GM23338 (cell line): ENCODE results near the gene MAPRE3.

Source experiments
- CREB1 ChIP-seq: fragments of 250-450 bp; sonication (Bioruptor Pico); IDR thresholded peaks from 2 replicates; pipeline ENCODE4 v1.5.0; 2020; ENCODE audit warnings: low read depth, mild to moderate bottlenecking, moderate library complexity
- CTCF ChIP-seq, 2 experiments: fragments of 200-600 bp in 1 of 2; sonication (generic) in 1 of 2; conservative IDR thresholded peaks; 2 replicates each; pipeline versions ENCODE4 v1.5.1 to v1.6.1; 2016 to 2017; ENCODE audit warnings: antibody characterized with exemption in 2 of 2, low read depth in 2 of 2, mild to moderate bottlenecking in 2 of 2, moderate library complexity in 1 of 2
- ETS1 ChIP-seq: IDR thresholded peaks from 2 replicates; pipeline ENCODE4 v1.6.1; 2016; ENCODE audit warnings: antibody characterized with exemption
- EZH2 ChIP-seq: fragments of 200-600 bp; sonication (generic); IDR thresholded peaks from one replicate; pipeline ENCODE4 v1.8.0; 2017; ENCODE audit warnings: antibody characterized with exemption, mild to moderate bottlenecking, low read depth; ENCODE audit not compliant: unreplicated experiment
- EZH2phosphoT487 ChIP-seq: fragments of 200-600 bp; sonication (generic); IDR thresholded peaks from one replicate; pipeline ENCODE4 v1.8.1; 2018; ENCODE audit warnings: antibody characterized with exemption; ENCODE audit not compliant: unreplicated experiment
- JUNB ChIP-seq: IDR thresholded peaks from one replicate; pipeline ENCODE4 v1.6.1; 2016; ENCODE audit warnings: antibody characterized with exemption; ENCODE audit not compliant: unreplicated experiment
- NANOG ChIP-seq: IDR thresholded peaks from 2 replicates; pipeline ENCODE4 v1.6.1; 2016; ENCODE audit warnings: antibody characterized with exemption, borderline replicate concordance
- POLR2AphosphoS5 ChIP-seq: IDR thresholded peaks from 2 replicates; pipeline ENCODE4 v1.6.1; 2016; ENCODE audit warnings: antibody characterized with exemption, low read depth
- REST ChIP-seq: IDR thresholded peaks from one replicate; pipeline ENCODE4 v1.6.1; 2018; ENCODE audit warnings: antibody characterized with exemption; ENCODE audit not compliant: unreplicated experiment
- ZNF331 ChIP-seq: fragments of 250-450 bp; sonication (Bioruptor Pico); IDR thresholded peaks from 2 replicates; pipeline ENCODE4 v1.5.0; 2020; ENCODE audit warnings: low read depth, mild to moderate bottlenecking, moderate library complexity
- ZNF462 ChIP-seq: fragments of 250-450 bp; sonication (Bioruptor Pico); IDR thresholded peaks from 2 replicates; pipeline ENCODE4 v1.5.0; 2020; ENCODE audit warnings: mild to moderate bottlenecking, moderate library complexity

GRCh38 chr2:27069436-27069835 is 99.0 kb downstream of the MAPRE3 start:
- TF ChIP-seq CTCF (conservative IDR thresholded peaks at IDR 0.05; ENCODE audit: low read depth in 2 of 2), result no peak
- no peak for TF ChIP-seq REST
- no peak for TF ChIP-seq ZNF462
- TF ChIP-seq JUNB, result no peak
- TF ChIP-seq POLR2AphosphoS5, result no peak
- no peak for TF ChIP-seq CREB1 (CRISPR knock-in tag)
- TF ChIP-seq NANOG, result no peak
- no peak for TF ChIP-seq EZH2
- TF ChIP-seq ETS1, result no peak
- TF ChIP-seq EZH2phosphoT487, result no peak
- no peak for TF ChIP-seq ZNF331 (CRISPR knock-in tag)
